Measurements from ENCODE around the gene ADAMTSL2.

ADAMTSL2 gene

GRCh38 chr9:133575186-133576030 is 40.9 kb downstream of the ADAMTSL2 start:
- no peak for DNase-seq (ENCODE audit: extremely low read depth, low read depth)
- TF ChIP-seq CTCF (IDR thresholded peaks at IDR 0.05; ENCODE audit: low read depth, low read length, missing control alignments), result no peak
- no peak overlapping the region for H3K4me3 ChIP-seq (replicated peaks; ENCODE audit: low read depth, low read length)

- no peak overlapping the region for H3K4me3 ChIP-seq (replicated peaks; ENCODE audit: low read depth, low read length)
- DNase-seq (ENCODE audit: extremely low read depth, low read depth), result no peak
- no peak for TF ChIP-seq CTCF (IDR thresholded peaks at IDR 0.05; ENCODE audit: low read depth, low read length, missing control alignments)
These were observed 41.7 kb downstream of the ADAMTSL2 start for GRCh38 chr9:133576031-133576874.

- no peak for TF ChIP-seq CTCF (IDR thresholded peaks at IDR 0.05; ENCODE audit: low read depth, low read length, missing control alignments)
- no peak overlapping the region for H3K4me3 ChIP-seq (replicated peaks; ENCODE audit: low read depth, low read length)
- no peak for DNase-seq (ENCODE audit: extremely low read depth, low read depth)
These were observed 42.6 kb downstream of the ADAMTSL2 start for GRCh38 chr9:133576875-133577736.

- no peak for TF ChIP-seq CTCF (IDR thresholded peaks at IDR 0.05; ENCODE audit: low read depth, low read length, missing control alignments)
- no peak for DNase-seq (ENCODE audit: extremely low read depth, low read depth)
- H3K4me3 ChIP-seq (replicated peaks; ENCODE audit: low read depth, low read length), result no peak overlapping the region
These were observed 43.2 kb downstream of the ADAMTSL2 start for GRCh38 chr9:133577737-133578112.

GRCh38 chr9:133578524-133579441 is 44.3 kb downstream of the ADAMTSL2 start:
- no peak for DNase-seq (ENCODE audit: extremely low read depth, low read depth)

More at GRCh38 chr9:133578524-133579441, 44.3 kb downstream of the ADAMTSL2 start:
- H3K4me3 ChIP-seq (replicated peaks; ENCODE audit: low read depth, low read length), result no peak overlapping the region
- no peak for TF ChIP-seq CTCF (IDR thresholded peaks at IDR 0.05; ENCODE audit: low read depth, low read length, missing control alignments)

All from HFF-Myc (cell line).